OCI-LY3 (cell line): ENCODE data around the gene TSC1.

ENCODE experiments used
- H2AFZ ChIP-seq: fragments of 200-600, 300-600 bp; shearing (Covaris generic); 2 replicates; pipeline ENCODE4 v1.6.0; 2014; ENCODE audit warnings: antibody characterized with exemption, low read depth, low read length
- H3K27ac ChIP-seq: fragments of 200-600, 300-600 bp; sonication (generic); 2 replicates; pipeline ENCODE4 v1.5.1; 2014; ENCODE audit warnings: mild to moderate bottlenecking, low read length, moderate library complexity, mixed read lengths
- H3K27me3 ChIP-seq: fragments of 200-600, 300-600 bp; sonication (generic); 2 replicates; pipeline ENCODE4 v1.6.1; 2014; ENCODE audit warnings: low read depth, low read length, mixed read lengths
- H3K36me3 ChIP-seq: fragments of 200-600, 300-600 bp; sonication (generic); replicated peaks from 2 replicates; pipeline ENCODE3; 2014; ENCODE audit warnings: low read depth, low read length, mixed read lengths
- H3K4me1 ChIP-seq: fragments of 300-600, 200-600 bp; sonication (generic); 2 replicates; pipeline ENCODE4 v1.6.1; 2014; ENCODE audit warnings: low read length, mixed read lengths
- H3K4me2 ChIP-seq: fragments of 200-600, 300-600 bp; sonication (generic); 2 replicates; pipeline ENCODE4 v1.6.1; 2014; ENCODE audit warnings: low read length, mixed read lengths
- H3K4me3 ChIP-seq: fragments of 300-600, 200-600 bp; sonication (generic); 2 replicates; pipeline ENCODE4 v1.5.1; 2014; ENCODE audit warnings: antibody characterized with exemption, mild to moderate bottlenecking, low read length, moderate library complexity
- H3K79me2 ChIP-seq: fragments of 300-600, 200-600 bp; shearing (Covaris generic); 2 replicates; pipeline ENCODE4 v1.6.1; 2014; ENCODE audit warnings: mild to moderate bottlenecking, low read length, mixed read lengths
- H3K9ac ChIP-seq: fragments of 300-600, 200-600 bp; shearing (Covaris generic); 2 replicates; pipeline ENCODE4 v1.6.0; 2014; ENCODE audit warnings: mild to moderate bottlenecking, low read length, moderate library complexity
- H3K9me3 ChIP-seq: fragments of 200-600, 300-600 bp; shearing (Covaris generic); 2 replicates; pipeline ENCODE4 v1.6.1; 2014; ENCODE audit warnings: low read length, mixed read lengths; ENCODE audit not compliant: insufficient read depth
- H4K20me1 ChIP-seq: fragments of 200-600, 300-600 bp; sonication (generic); 2 replicates; pipeline ENCODE4 v1.6.1; 2016; ENCODE audit warnings: low read length, mixed read lengths; ENCODE audit not compliant: insufficient read depth
- EZH2phosphoT487 ChIP-seq: fragments of 200-600 bp; shearing (Covaris generic); IDR thresholded peaks from 2 replicates; pipeline ENCODE4 v1.6.1; 2018; ENCODE audit warnings: antibody characterized with exemption, mixed run types, low read depth
- TF ChIP-seq, protein P1 (sequence below): fragments of 200-600, 300-600 bp; sonication (generic); IDR thresholded peaks from 2 replicates; pipeline ENCODE4 v1.5.1; 2014; ENCODE audit warnings: antibody characterized with exemption, low read length, low read depth

The TSC1 gene

GRCh38 chr9:132949709-132950108 is 5.3 kb upstream of the TSC1 start:
- Histone ChIP-seq H3K79me2 (no peaks in the 10 kb centered on the region), H4K20me1 (no peaks in the 10 kb centered on the region), H3K4me3 (no peak overlapping the region), H3K27ac (no peak overlapping the region), H3K9ac (no peak overlapping the region), H3K9me3 (no peaks in the 10 kb centered on the region), H3K36me3 (no peaks in the 10 kb centered on the region), H3K4me2 (no peak overlapping the region), H3K4me1 (peaks cover 4% of the 10 kb centered on the region), H2AFZ (no peak overlapping the region), H3K27me3 (no peaks in the 10 kb centered on the region)
- TF ChIP-seq, protein P1, sequence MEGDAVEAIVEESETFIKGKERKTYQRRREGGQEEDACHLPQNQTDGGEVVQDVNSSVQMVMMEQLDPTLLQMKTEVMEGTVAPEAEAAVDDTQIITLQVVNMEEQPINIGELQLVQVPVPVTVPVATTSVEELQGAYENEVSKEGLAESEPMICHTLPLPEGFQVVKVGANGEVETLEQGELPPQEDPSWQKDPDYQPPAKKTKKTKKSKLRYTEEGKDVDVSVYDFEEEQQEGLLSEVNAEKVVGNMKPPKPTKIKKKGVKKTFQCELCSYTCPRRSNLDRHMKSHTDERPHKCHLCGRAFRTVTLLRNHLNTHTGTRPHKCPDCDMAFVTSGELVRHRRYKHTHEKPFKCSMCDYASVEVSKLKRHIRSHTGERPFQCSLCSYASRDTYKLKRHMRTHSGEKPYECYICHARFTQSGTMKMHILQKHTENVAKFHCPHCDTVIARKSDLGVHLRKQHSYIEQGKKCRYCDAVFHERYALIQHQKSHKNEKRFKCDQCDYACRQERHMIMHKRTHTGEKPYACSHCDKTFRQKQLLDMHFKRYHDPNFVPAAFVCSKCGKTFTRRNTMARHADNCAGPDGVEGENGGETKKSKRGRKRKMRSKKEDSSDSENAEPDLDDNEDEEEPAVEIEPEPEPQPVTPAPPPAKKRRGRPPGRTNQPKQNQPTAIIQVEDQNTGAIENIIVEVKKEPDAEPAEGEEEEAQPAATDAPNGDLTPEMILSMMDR: no peak
- TF ChIP-seq EZH2phosphoT487: no peak

GRCh38 chr9:132948482-132949050 is 4.2 kb upstream of the TSC1 start:
- Histone ChIP-seq H4K20me1 (no peaks in the 10 kb centered on the region), H3K36me3 (no peaks in the 10 kb centered on the region), H3K4me2 (no peak overlapping the region), H3K9ac (no peak overlapping the region), H3K4me3 (no peak overlapping the region), H3K9me3 (no peaks in the 10 kb centered on the region), H2AFZ (no peak overlapping the region), H3K79me2 (peaks cover 8% of the 10 kb centered on the region), H3K27me3 (no peaks in the 10 kb centered on the region), H3K27ac (no peak overlapping the region), H3K4me1 (peaks cover 5% of the 10 kb centered on the region)
- TF ChIP-seq, protein P1: no peak
- no peak for TF ChIP-seq EZH2phosphoT487

GRCh38 chr9:132947756-132948155 is 3.3 kb upstream of the TSC1 start:
- no peaks in the 10 kb centered on the region for H3K9me3 ChIP-seq
- no peak overlapping the region for H3K9ac ChIP-seq
- peaks cover 17% of the 10 kb centered on the region for H3K79me2 ChIP-seq
- no peaks in the 10 kb centered on the region for H3K36me3 ChIP-seq
- H3K27me3 ChIP-seq: no peaks in the 10 kb centered on the region
- H4K20me1 ChIP-seq: no peaks in the 10 kb centered on the region
- no peak overlapping the region for H3K4me2 ChIP-seq
- TF ChIP-seq EZH2phosphoT487: no peak
- TF ChIP-seq, protein P1: no peak
- no peak overlapping the region for H3K4me3 ChIP-seq
- H2AFZ ChIP-seq: no peak overlapping the region
- peaks cover 14% of the 10 kb centered on the region for H3K4me1 ChIP-seq
- H3K27ac ChIP-seq: no peak overlapping the region

DNA sequence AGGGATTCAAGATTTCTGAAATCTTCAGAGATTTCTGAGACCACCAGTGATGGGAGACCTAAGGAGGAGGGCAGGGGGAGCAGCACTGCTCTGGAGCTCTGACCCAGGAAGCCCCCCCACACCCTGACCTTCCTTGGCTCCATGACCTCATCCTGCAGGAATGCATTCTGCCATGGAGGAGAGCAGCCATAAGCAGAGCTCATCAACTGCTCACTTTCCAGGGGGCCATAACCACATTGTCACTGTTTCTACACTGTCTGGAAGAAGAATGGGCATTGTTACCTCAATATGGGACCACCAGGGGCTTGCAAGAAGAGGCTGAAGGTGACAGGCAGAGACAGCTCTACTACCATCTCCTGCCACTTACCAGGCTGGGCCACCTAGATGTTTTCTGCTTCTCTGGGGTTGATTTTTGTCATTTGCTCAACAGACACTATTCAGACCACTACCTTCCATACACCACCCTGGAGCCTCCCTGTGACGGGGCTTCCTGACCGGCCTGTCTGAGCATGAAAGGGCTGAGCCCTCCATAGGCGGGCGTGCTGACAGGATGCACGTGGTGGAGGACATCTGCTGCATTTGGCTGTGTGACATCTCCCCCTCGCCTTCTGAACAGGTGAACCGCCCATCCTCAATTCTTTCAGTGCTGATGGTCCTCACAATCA is 2.3 kb upstream of the TSC1 start:
- H3K9me3 ChIP-seq: no peaks in the 10 kb centered on the region
- H3K79me2 ChIP-seq: peaks cover 26% of the 10 kb centered on the region
- peaks cover 7% of the 10 kb centered on the region; the same call in 1 of the 2 replicates for H4K20me1 ChIP-seq
- peaks cover 23% of the 10 kb centered on the region for H3K4me1 ChIP-seq
- no peak overlapping the region for H3K4me2 ChIP-seq
- no peak overlapping the region for H2AFZ ChIP-seq
- no peak overlapping the region for H3K4me3 ChIP-seq
- H3K36me3 ChIP-seq: no peaks in the 10 kb centered on the region
- no peak overlapping the region for H3K27ac ChIP-seq
- no peaks in the 10 kb centered on the region for H3K27me3 ChIP-seq
- TF ChIP-seq EZH2phosphoT487: no peak
- TF ChIP-seq, protein P1: no peak
- no peak overlapping the region for H3K9ac ChIP-seq
